Omental fat pad (tissue), 4 donors: Measurements from ENCODE around the gene DUS2. TPM values are rescaled to one million over a fixed set of nuclear protein-coding genes. Genes with fewer than 3 reads are reported as not detected.

Experiments
- ATAC-seq: fragments of 150-250 bp; one replicate; pipeline ENCODE4 v1.9.1; 2016; ENCODE audit warnings: mild to moderate bottlenecking, moderate library complexity; ENCODE audit not compliant: low FRiP score
- DNase-seq: peaks from one replicate; pipeline ENCODE4 v3.0.0-alpha.2; 2019; ENCODE audit warnings: low spot score
- total RNA-seq, 4 donors: library from RNA; depleted of rRNA; stranded (reverse); fragments of >200 nt; gene quantifications; one replicate each; pipeline ENCODE4 v1.1.0, GENCODE V29; 2016
- TF ChIP-seq, protein P1 (sequence below), 3 donors: fragments of 450-650 bp; IDR thresholded peaks; one replicate each; pipeline ENCODE4 v1.5.1; 2016 to 2017; ENCODE audit warnings: antibody characterized with exemption in 3 of 3, mild to moderate bottlenecking in 3 of 3, moderate library complexity in 2 of 3

Gene DUS2
- total RNA-seq, 4 donors from 2014 or later: 6.7 to 17.9 (median 10.2) TPM

DNA sequence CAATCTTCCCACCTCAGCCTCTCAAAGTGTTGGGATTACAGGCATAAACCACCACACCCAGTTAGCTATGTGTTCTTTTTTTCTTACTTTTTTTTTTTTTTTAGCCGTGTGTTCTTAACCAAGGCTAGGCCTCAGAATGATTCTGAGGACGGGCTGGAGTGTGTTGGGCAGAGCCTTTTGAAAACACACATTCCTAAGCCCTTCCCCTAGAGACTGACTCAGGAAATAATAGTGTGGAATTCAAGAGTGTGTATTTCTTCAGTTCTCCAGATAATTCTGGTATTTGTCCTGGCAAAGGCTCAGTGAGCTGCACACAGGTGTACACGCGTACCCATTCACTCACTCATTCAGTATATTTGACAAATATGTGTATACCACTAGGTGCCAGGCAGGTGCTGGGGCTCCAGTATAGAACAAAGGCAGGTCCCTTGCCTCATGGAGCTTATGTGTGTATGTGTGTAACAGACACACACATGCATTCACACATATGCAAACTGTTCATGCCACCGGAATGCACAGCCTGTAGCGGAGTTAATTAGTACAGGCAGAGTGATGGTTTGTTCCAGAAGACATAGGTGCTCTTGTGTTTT lies 42.7 kb downstream of the DUS2 start:
- peak; percentile 61 for ATAC-seq
- TF ChIP-seq, protein P1, sequence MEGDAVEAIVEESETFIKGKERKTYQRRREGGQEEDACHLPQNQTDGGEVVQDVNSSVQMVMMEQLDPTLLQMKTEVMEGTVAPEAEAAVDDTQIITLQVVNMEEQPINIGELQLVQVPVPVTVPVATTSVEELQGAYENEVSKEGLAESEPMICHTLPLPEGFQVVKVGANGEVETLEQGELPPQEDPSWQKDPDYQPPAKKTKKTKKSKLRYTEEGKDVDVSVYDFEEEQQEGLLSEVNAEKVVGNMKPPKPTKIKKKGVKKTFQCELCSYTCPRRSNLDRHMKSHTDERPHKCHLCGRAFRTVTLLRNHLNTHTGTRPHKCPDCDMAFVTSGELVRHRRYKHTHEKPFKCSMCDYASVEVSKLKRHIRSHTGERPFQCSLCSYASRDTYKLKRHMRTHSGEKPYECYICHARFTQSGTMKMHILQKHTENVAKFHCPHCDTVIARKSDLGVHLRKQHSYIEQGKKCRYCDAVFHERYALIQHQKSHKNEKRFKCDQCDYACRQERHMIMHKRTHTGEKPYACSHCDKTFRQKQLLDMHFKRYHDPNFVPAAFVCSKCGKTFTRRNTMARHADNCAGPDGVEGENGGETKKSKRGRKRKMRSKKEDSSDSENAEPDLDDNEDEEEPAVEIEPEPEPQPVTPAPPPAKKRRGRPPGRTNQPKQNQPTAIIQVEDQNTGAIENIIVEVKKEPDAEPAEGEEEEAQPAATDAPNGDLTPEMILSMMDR (IDR thresholded peaks at IDR 0.05): no peak
- no peak for DNase-seq

GRCh38 chr16:68066763-68067162 lies 43.7 kb downstream of the DUS2 start:
- TF ChIP-seq, protein P1 (IDR thresholded peaks at IDR 0.05): no peak
- DNase-seq (no peak), ATAC-seq (no peak)

GRCh38 chr16:68068926-68069325 lies 45.8 kb downstream of the DUS2 start:
- TF ChIP-seq, protein P1 (IDR thresholded peaks at IDR 0.05): no peak
- DNase-seq (no peak), ATAC-seq (no peak)

DNA sequence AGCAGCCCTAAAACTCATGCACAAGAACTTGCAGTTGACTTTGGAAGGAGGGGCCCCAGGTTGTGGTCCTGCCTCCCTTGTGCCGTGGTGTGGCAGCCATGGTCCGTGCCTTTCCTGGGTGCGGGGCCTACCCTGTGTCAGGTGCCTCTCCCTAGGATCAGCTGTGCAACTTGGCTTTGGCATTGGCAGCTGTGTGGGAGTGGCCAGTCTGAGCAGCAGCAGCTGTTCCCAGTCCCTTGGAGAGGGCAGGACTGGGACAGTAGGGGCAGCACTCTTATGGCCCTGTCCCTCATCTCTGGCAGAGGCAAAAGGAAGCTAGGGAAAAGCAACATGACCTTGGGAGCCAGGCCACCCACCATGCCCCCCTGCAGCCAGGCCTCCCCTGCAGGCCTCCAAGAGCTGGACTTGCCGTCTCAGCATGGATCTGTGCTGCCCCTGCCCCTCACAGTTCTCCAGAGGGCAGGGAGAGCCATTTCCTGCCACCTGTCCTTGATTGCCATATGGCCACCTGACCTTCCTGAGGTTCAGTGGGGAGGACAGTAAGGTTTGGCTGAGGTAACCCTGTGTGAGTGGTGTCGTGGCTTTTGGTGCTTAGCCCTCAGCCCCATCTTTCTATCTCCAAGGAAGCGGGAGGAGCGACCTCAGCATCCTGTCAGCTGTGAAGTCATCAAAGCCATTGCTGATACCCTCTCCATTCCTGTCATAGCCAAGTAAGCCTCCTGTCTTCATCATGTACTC lies 46.6 kb downstream of the DUS2 start:
- DNase-seq (no peak), ATAC-seq (no peak)
- TF ChIP-seq, protein P1 (IDR thresholded peaks at IDR 0.05): no peak

- ATAC-seq: no peak
- TF ChIP-seq, protein P1 (IDR thresholded peaks at IDR 0.05): no peak
- no peak for DNase-seq
Measured at GRCh38 chr16:68070249-68070730, 47.2 kb downstream of the DUS2 start.

DNA sequence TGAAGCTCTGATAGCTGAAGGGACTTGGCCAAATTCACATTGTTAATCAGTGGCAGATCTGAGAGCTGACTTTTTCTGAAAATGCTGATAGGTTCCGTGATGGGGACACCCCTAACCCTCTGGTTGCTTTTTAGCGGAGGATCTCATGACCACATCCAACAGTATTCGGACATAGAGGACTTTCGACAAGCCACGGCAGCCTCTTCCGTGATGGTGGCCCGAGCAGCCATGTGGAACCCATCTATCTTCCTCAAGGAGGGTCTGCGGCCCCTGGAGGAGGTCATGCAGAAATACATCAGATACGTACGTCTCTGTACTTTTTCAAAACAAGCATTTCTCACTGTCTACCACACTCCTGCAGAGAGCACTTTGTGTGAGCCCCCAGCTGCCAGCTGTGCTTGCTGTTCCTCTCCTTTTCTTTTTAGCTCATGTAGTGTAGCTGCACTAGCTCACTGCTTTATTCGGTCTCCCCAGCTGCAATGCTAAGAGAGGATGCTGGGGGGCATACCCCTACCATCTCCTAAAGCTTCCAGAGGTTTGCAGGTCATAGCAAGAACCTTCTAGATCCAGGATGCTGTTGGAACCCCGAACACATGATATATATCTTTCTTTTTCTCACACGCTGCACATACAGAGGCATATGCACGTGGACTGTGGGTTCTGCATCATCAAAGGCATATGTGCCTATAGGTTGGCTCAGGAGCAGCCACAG lies 47.9 kb downstream of the DUS2 start:
- DNase-seq: no peak
- no peak for ATAC-seq
- TF ChIP-seq, protein P1 (IDR thresholded peaks at IDR 0.05): no peak
